PC-3 (cell line): ENCODE measurements around the gene DEFB129.

ENCODE experiments used
- CTCF ChIP-seq: fragments of 300-600 bp; sonication (generic); conservative IDR thresholded peaks from 2 replicates; pipeline ENCODE4 v1.5.1; 2017; ENCODE audit warnings: antibody characterized with exemption, low read depth, mild to moderate bottlenecking, low read length
- EZH2 ChIP-seq: fragments of 300-600 bp; sonication (generic); IDR thresholded peaks from one replicate; pipeline ENCODE4 v1.6.1; 2017; ENCODE audit warnings: antibody characterized with exemption, mild to moderate bottlenecking, low read length; ENCODE audit not compliant: unreplicated experiment

GRCh38 chr20:257419-257818 lies 30.4 kb downstream of the DEFB129 start, which contains the start of gene DEFB132:
- TF ChIP-seq CTCF: no peak
- TF ChIP-seq EZH2: no peak
